ENCODE data around the gene RARRES1.

- TF ChIP-seq POLR2A (IDR thresholded peaks at IDR 0.05; ENCODE audit: low read length), result no peak
- TF ChIP-seq CTCF (IDR thresholded peaks at IDR 0.05), result no peak
- TF ChIP-seq MAX (IDR thresholded peaks at IDR 0.05), result no peak; the same call in 1 of the 2 replicates
- TF ChIP-seq BCL3 (IDR thresholded peaks at IDR 0.05), result no peak
- no peak for TF ChIP-seq POLR2AphosphoS2 (conservative IDR thresholded peaks at IDR 0.05; ENCODE audit: low read length)
- TF ChIP-seq NR3C1 (IDR thresholded peaks at IDR 0.05), result no peak
- TF ChIP-seq SMC3 (IDR thresholded peaks at IDR 0.05), result no peak
- TF ChIP-seq CEBPB (IDR thresholded peaks at IDR 0.05), result 0 out of 4 replicates have a peak, but pooled peaks of 1 of the 2 experiments have one; percentile 2
- no peak for TF ChIP-seq BHLHE40 (IDR thresholded peaks at IDR 0.05; ENCODE audit: low read depth, low read length)
- TF ChIP-seq KDM5A (IDR thresholded peaks at IDR 0.05), result no peak
Measured at GRCh38 chr3:158718490-158719170, 13.6 kb downstream of the RARRES1 start.
